ENCODE results near the gene WRAP53. TPM values are rescaled to one million over a fixed set of nuclear protein-coding genes. Genes with fewer than 3 reads are reported as not detected.

Gene WRAP53
- total and polyA plus RNA-seq, 4 donors, result 3.6 to 7.3 (median 4.8) TPM

- no peaks in the 10 kb centered on the region for H3K36me3 ChIP-seq (ENCODE audit: control insufficient read depth in 1 of 2, insufficient read depth in 2 of 2, low read length in 1 of 2)
These were observed 31.8 kb downstream of the WRAP53 start for GRCh38 chr17:7720125-7720524.

GRCh38 chr17:7721612-7722011, 33.3 kb downstream of the WRAP53 start:
- H3K27ac ChIP-seq (ENCODE audit: low read depth in 1 of 2, low read length in 2 of 2), result no peak overlapping the region
- ATAC-seq (ENCODE audit: low FRiP score), result no peak
- H3K27me3 ChIP-seq (ENCODE audit: control insufficient read depth in 1 of 2, insufficient read depth in 2 of 2, low read length in 1 of 2), result no peaks in the 10 kb centered on the region
- no peak overlapping the region for H3K4me3 ChIP-seq (ENCODE audit: low read length in 2 of 2)
- intact Hi-C loops (cut with DNase I), result no loop called here
- DNase-seq, result peak in 1 of 2 donors; percentile 8
- peaks cover 0 to 2% of the 10 kb centered on the region in 2 donors for H3K4me1 ChIP-seq (ENCODE audit: control insufficient read depth in 1 of 2, insufficient read depth in 2 of 2, low read length in 2 of 2)
- no peaks in the 10 kb centered on the region for H3K9me3 ChIP-seq (ENCODE audit: control insufficient read depth, low read length)
- H3K36me3 ChIP-seq (ENCODE audit: control insufficient read depth in 1 of 2, insufficient read depth in 2 of 2, low read length in 1 of 2), result no peaks in the 10 kb centered on the region
- WGBS, 2 donors, result 55 to 59% methylated on average over 2 of the region's 2 CpGs

More at GRCh38 chr17:7720125-7720524, 31.8 kb downstream of the WRAP53 start:
- no peak overlapping the region for H3K4me3 ChIP-seq (ENCODE audit: low read length in 2 of 2)
- intact Hi-C loops (cut with DNase I), result no loop called here
- ATAC-seq (ENCODE audit: low FRiP score) (no peak), DNase-seq (peak in 1 of 2 donors; percentile 9)
- H3K9me3 ChIP-seq (ENCODE audit: control insufficient read depth, low read length), result no peaks in the 10 kb centered on the region
- H3K27ac ChIP-seq (ENCODE audit: low read depth in 1 of 2, low read length in 2 of 2), result no peak overlapping the region
- no peaks in the 10 kb centered on the region for H3K27me3 ChIP-seq (ENCODE audit: control insufficient read depth in 1 of 2, insufficient read depth in 2 of 2, low read length in 1 of 2)
- 39 to 46% methylated on average over 4 of the region's 4 CpGs for WGBS, 2 donors
- H3K4me1 ChIP-seq (ENCODE audit: control insufficient read depth in 1 of 2, insufficient read depth in 2 of 2, low read length in 2 of 2), result peaks cover 0 to 5% of the 10 kb centered on the region in 2 donors

GRCh38 chr17:7727886-7728285, 39.6 kb downstream of the WRAP53 start:
- WGBS, 2 donors, result 78 to 79% methylated on average over 3 of the region's 3 CpGs
- no peak overlapping the region for H3K4me3 ChIP-seq (ENCODE audit: low read length in 2 of 2)
- ATAC-seq (ENCODE audit: low FRiP score) (no peak), DNase-seq (no peak)
- H3K27me3 ChIP-seq (ENCODE audit: control insufficient read depth in 1 of 2, insufficient read depth in 2 of 2, low read length in 1 of 2), result no peaks in the 10 kb centered on the region
- intact Hi-C loops (cut with DNase I), result no loop called here
- H3K36me3 ChIP-seq (ENCODE audit: control insufficient read depth in 1 of 2, insufficient read depth in 2 of 2, low read length in 1 of 2), result no peaks in the 10 kb centered on the region
- no peak overlapping the region for H3K27ac ChIP-seq (ENCODE audit: low read depth in 1 of 2, low read length in 2 of 2)
- H3K4me1 ChIP-seq (ENCODE audit: control insufficient read depth in 1 of 2, insufficient read depth in 2 of 2, low read length in 2 of 2), result no peaks in the 10 kb centered on the region
- H3K9me3 ChIP-seq (ENCODE audit: control insufficient read depth, low read length), result no peaks in the 10 kb centered on the region

DNA sequence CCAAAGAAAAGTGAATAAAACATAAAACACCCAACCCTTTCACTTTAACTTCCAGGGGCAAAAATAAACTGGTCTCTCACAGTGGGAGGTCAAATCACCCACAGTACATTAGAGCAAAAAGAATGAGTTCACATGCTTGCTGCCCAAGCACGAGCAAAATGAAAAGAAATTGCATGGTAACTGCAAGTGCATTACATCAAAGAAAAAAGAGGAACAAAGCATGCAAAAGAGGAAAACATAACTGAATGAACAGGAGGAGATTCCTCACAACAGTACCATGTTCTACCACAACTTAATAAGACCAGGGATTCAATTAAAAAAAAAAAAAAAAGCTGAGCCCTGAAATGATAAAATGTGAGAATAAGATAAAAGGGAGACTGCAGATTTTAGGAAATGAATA, 41.5 kb downstream of the WRAP53 start:
- ATAC-seq (ENCODE audit: low FRiP score), result no peak
- H3K9me3 ChIP-seq (ENCODE audit: control insufficient read depth, low read length), result no peaks in the 10 kb centered on the region
- H3K4me1 ChIP-seq (ENCODE audit: control insufficient read depth in 1 of 2, insufficient read depth in 2 of 2, low read length in 2 of 2), result no peaks in the 10 kb centered on the region
- no peaks in the 10 kb centered on the region for H3K36me3 ChIP-seq (ENCODE audit: control insufficient read depth in 1 of 2, insufficient read depth in 2 of 2, low read length in 1 of 2)
- no peak overlapping the region for H3K4me3 ChIP-seq (ENCODE audit: low read length in 2 of 2)
- no peaks in the 10 kb centered on the region for H3K27me3 ChIP-seq (ENCODE audit: control insufficient read depth in 1 of 2, insufficient read depth in 2 of 2, low read length in 1 of 2)
- 44 to 52% methylated on average over 1 of the region's 1 CpG for WGBS, 2 donors
- no peak overlapping the region for H3K27ac ChIP-seq (ENCODE audit: low read depth in 1 of 2, low read length in 2 of 2)
- intact Hi-C loops (cut with DNase I), result no loop called here
- no peak for DNase-seq

GRCh38 chr17:7732981-7733539, 44.8 kb downstream of the WRAP53 start:
- ATAC-seq (ENCODE audit: low FRiP score) (no peak), DNase-seq (no peak)
- Histone ChIP-seq H3K27ac (ENCODE audit: low read depth in 1 of 2, low read length in 2 of 2) (no peak overlapping the region), H3K4me3 (ENCODE audit: low read length in 2 of 2) (no peak overlapping the region), H3K27me3 (ENCODE audit: control insufficient read depth in 1 of 2, insufficient read depth in 2 of 2, low read length in 1 of 2) (no peaks in the 10 kb centered on the region), H3K36me3 (ENCODE audit: control insufficient read depth in 1 of 2, insufficient read depth in 2 of 2, low read length in 1 of 2) (no peaks in the 10 kb centered on the region), H3K9me3 (ENCODE audit: control insufficient read depth, low read length) (no peaks in the 10 kb centered on the region), H3K4me1 (ENCODE audit: control insufficient read depth in 1 of 2, insufficient read depth in 2 of 2, low read length in 2 of 2) (no peaks in the 10 kb centered on the region)
- intact Hi-C loops (cut with DNase I), result no loop called here
- 85 to 88% methylated on average over 14 of the region's 14 CpGs for WGBS, 2 donors

DNA sequence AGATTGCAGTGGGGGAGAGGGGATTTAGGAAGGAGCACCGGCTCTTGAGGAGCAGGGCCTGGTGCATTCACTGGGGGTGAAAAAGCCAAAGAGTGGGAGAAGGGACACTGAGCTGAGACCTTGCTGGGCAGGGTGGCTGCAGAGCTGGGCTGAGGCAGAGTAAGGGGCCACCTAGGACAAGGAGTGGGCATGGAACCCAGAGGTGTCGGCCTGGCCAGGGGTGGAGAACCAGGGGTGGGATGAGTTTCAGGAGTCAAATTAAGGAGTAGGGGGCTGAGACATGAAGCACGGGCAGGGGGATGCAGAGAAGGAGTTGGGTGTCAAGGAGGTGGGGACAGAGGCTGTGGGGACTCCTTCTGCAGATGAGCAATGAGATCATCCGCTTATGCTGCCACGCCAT, 49.3 kb downstream of the WRAP53 start:
- intact Hi-C loops (cut with DNase I), result no loop called here
- H3K27me3 ChIP-seq (ENCODE audit: control insufficient read depth in 1 of 2, insufficient read depth in 2 of 2, low read length in 1 of 2), result no peaks in the 10 kb centered on the region
- no peaks in the 10 kb centered on the region for H3K36me3 ChIP-seq (ENCODE audit: control insufficient read depth in 1 of 2, insufficient read depth in 2 of 2, low read length in 1 of 2)
- no peak overlapping the region for H3K4me3 ChIP-seq (ENCODE audit: low read length in 2 of 2)
- no peaks in the 10 kb centered on the region for H3K9me3 ChIP-seq (ENCODE audit: control insufficient read depth, low read length)
- WGBS, 2 donors, result 77 to 79% methylated on average over 5 of the region's 5 CpGs
- ATAC-seq (ENCODE audit: low FRiP score) (no peak), DNase-seq (no peak)
- no peak overlapping the region for H3K27ac ChIP-seq (ENCODE audit: low read depth in 1 of 2, low read length in 2 of 2)
- H3K4me1 ChIP-seq (ENCODE audit: control insufficient read depth in 1 of 2, insufficient read depth in 2 of 2, low read length in 2 of 2), result no peaks in the 10 kb centered on the region

DNA sequence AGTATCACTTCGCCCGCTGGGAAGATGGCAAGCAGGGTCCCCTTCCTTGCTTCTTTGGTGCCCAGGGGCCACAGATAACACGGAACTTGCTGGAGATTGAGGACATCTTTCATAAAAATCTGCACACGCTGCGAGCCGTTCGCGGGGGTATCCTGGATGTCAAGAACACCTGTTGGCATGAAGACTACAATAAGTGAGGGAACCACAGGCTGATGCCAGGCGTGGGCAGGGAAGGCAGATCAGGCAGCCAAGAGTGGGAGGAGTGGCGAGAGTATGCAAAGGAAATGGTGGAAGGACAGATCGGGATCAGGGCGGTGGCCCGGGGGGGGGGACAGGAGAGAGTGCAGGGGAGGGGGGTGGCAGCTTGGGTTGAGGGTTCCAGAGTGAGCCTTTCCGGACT, 51.5 kb downstream of the WRAP53 start:
- H3K4me3 ChIP-seq (ENCODE audit: low read length in 2 of 2), result no peak overlapping the region
- no peak for DNase-seq
- H3K4me1 ChIP-seq (ENCODE audit: control insufficient read depth in 1 of 2, insufficient read depth in 2 of 2, low read length in 2 of 2), result no peaks in the 10 kb centered on the region
- H3K27me3 ChIP-seq (ENCODE audit: control insufficient read depth in 1 of 2, insufficient read depth in 2 of 2, low read length in 1 of 2), result no peaks in the 10 kb centered on the region
- intact Hi-C loops (cut with DNase I), result loop anchor here (5.0 to 10.0 kb wide), 5 partner anchors 83 to 253 kb away; partner anchors contain the start of genes CYB5D1 (in 1 of the 2), NAA38 (in 1 of the 2) and TMEM88 (in 1 of the 2)
- H3K9me3 ChIP-seq (ENCODE audit: control insufficient read depth, low read length), result no peaks in the 10 kb centered on the region
- ATAC-seq (ENCODE audit: low FRiP score), result no peak
- WGBS, 2 donors, result 69 to 70% methylated on average over 14 of the region's 14 CpGs
- no peaks in the 10 kb centered on the region for H3K36me3 ChIP-seq (ENCODE audit: control insufficient read depth in 1 of 2, insufficient read depth in 2 of 2, low read length in 1 of 2)
- no peak overlapping the region for H3K27ac ChIP-seq (ENCODE audit: low read depth in 1 of 2, low read length in 2 of 2)

DNA sequence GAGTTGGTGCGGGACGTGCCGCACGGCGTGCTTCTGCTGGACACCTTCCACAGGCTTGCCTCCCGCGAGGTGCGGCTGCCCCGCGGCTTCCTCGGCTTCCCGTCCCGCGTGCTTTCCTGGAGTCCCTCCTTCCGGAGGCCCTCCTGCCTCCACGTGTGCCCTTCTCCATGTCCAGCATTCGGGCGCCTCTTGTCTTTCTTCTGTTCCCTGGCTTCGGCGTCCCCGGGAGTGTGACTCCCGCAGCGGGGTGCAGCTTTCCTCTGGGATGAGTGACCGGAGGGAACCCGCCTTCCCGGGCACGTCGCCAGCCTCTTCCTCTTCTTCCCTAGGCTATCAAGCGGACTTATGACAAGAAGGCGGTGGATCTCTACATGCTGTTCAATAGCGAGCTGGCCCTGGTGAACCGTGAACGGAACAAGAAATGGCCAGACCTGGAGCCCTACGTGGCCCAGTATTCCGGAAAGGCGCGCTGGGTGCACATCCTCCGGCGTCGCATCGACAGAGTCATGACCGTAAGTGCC, 52.3 kb downstream of the WRAP53 start:
- Histone ChIP-seq H3K36me3 (ENCODE audit: control insufficient read depth in 1 of 2, insufficient read depth in 2 of 2, low read length in 1 of 2) (no peaks in the 10 kb centered on the region), H3K9me3 (ENCODE audit: control insufficient read depth, low read length) (no peaks in the 10 kb centered on the region), H3K4me3 (ENCODE audit: low read length in 2 of 2) (no peak overlapping the region), H3K4me1 (ENCODE audit: control insufficient read depth in 1 of 2, insufficient read depth in 2 of 2, low read length in 2 of 2) (no peaks in the 10 kb centered on the region), H3K27me3 (ENCODE audit: control insufficient read depth in 1 of 2, insufficient read depth in 2 of 2, low read length in 1 of 2) (no peaks in the 10 kb centered on the region), H3K27ac (ENCODE audit: low read depth in 1 of 2, low read length in 2 of 2) (no peak overlapping the region)
- no peak for DNase-seq
- WGBS, 2 donors, result 68 to 74% methylated on average over 42 of the region's 42 CpGs
- no peak for ATAC-seq (ENCODE audit: low FRiP score)
- intact Hi-C loops (cut with DNase I), result loop anchor here (5.0 to 10.0 kb wide), 5 partner anchors 82 to 252 kb away; partner anchors contain the start of genes CYB5D1 (in 1 of the 2), NAA38 (in 1 of the 2) and TMEM88 (in 1 of the 2)

DNA sequence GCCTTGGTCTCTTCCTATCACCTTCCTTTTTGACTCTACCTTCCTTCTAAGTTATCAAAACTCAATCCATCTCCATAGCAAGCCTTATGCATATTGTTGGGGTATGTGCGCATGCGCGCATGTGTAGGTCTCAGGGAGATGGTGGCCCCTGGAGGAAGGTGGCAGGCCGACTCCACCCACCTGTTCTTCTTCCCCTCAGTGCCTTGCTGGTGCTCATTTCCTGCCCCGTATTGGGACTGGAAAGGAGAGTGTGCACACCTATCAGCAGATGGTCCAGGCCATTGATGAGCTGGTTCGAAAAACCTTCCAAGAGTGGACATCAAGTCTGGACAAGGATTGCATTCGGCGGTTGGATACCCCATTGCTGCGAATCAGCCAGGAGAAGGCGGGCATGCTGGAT, 54.5 kb downstream of the WRAP53 start:
- no peak overlapping the region for H3K27ac ChIP-seq (ENCODE audit: low read depth in 1 of 2, low read length in 2 of 2)
- H3K4me1 ChIP-seq (ENCODE audit: control insufficient read depth in 1 of 2, insufficient read depth in 2 of 2, low read length in 2 of 2), result no peaks in the 10 kb centered on the region
- DNase-seq, result no peak
- no peaks in the 10 kb centered on the region for H3K9me3 ChIP-seq (ENCODE audit: control insufficient read depth, low read length)
- no peak overlapping the region for H3K4me3 ChIP-seq (ENCODE audit: low read length in 2 of 2)
- no peaks in the 10 kb centered on the region for H3K36me3 ChIP-seq (ENCODE audit: control insufficient read depth in 1 of 2, insufficient read depth in 2 of 2, low read length in 1 of 2)
- ATAC-seq (ENCODE audit: low FRiP score), result no peak
- H3K27me3 ChIP-seq (ENCODE audit: control insufficient read depth in 1 of 2, insufficient read depth in 2 of 2, low read length in 1 of 2), result no peaks in the 10 kb centered on the region
- intact Hi-C loops (cut with DNase I), result loop anchor here (5.0 to 10.0 kb wide), 5 partner anchors 80 to 250 kb away; partner anchors contain the start of genes CYB5D1 (in 1 of the 2), NAA38 (in 1 of the 2) and TMEM88 (in 1 of the 2)
- 81 to 89% methylated on average over 10 of the region's 10 CpGs for WGBS, 2 donors
